ENCODE results near the gene LDLRAD4.

LDLRAD4 gene

GRCh38 chr18:13545955-13546354 is 327.4 kb downstream of the LDLRAD4 start:
- no peak for DNase-seq

GRCh38 chr18:13546638-13547037 is 328.1 kb downstream of the LDLRAD4 start:
- no peak for DNase-seq

- no peak for DNase-seq
Measured at GRCh38 chr18:13547347-13547746, 328.8 kb downstream of the LDLRAD4 start.

GRCh38 chr18:13548106-13548819 is 329.7 kb downstream of the LDLRAD4 start:
- DNase-seq: no peak

- no peak for DNase-seq
Measured at GRCh38 chr18:13548966-13549879, 330.7 kb downstream of the LDLRAD4 start.

- no peak for DNase-seq
Measured at GRCh38 chr18:13549880-13550232, 331.3 kb downstream of the LDLRAD4 start.

- no peak for DNase-seq
Measured at GRCh38 chr18:13550418-13551304, 332.1 kb downstream of the LDLRAD4 start.

GRCh38 chr18:13551305-13551603 is 332.7 kb downstream of the LDLRAD4 start:
- no peak for DNase-seq

- no peak for DNase-seq
Measured at GRCh38 chr18:13551841-13552733, 333.5 kb downstream of the LDLRAD4 start.

GRCh38 chr18:13553449-13553848 is 334.9 kb downstream of the LDLRAD4 start:
- no peak for DNase-seq

GRCh38 chr18:13555192-13555591 is 336.6 kb downstream of the LDLRAD4 start:
- DNase-seq: no peak

GRCh38 chr18:13555865-13556264 is 337.3 kb downstream of the LDLRAD4 start:
- DNase-seq: no peak

- no peak for DNase-seq
Measured at GRCh38 chr18:13556502-13556901, 337.9 kb downstream of the LDLRAD4 start.

GRCh38 chr18:13558124-13558523 is 339.6 kb downstream of the LDLRAD4 start:
- peak; percentile 37 to 59 for DNase-seq

- DNase-seq: no peak
Measured at GRCh38 chr18:13558790-13559189, 340.2 kb downstream of the LDLRAD4 start.

- DNase-seq: no peak
Measured at GRCh38 chr18:13559754-13560153, 341.2 kb downstream of the LDLRAD4 start.

- no peak for DNase-seq
Measured at GRCh38 chr18:13560306-13560705, 341.7 kb downstream of the LDLRAD4 start.

- DNase-seq: peak; percentile 34 to 79
Measured at GRCh38 chr18:13562494-13563029, 344.0 kb downstream of the LDLRAD4 start.

- peak in 1 of 2 donors; percentile 56 for DNase-seq
Measured at GRCh38 chr18:13563390-13563805, 344.8 kb downstream of the LDLRAD4 start.

GRCh38 chr18:13564579-13564978 is 346.0 kb downstream of the LDLRAD4 start:
- DNase-seq: no peak

- DNase-seq: no peak
Measured at GRCh38 chr18:13565228-13565627, 346.7 kb downstream of the LDLRAD4 start.

Measured in CD4-positive, alpha-beta T cell treated with Interleukin-1 beta for 1 hour (primary cell).